AG04449 (cell line): ENCODE data around the gene CDH20.

Experiments
- CTCF ChIA-PET: fragments of 350-600 bp; formaldehyde crosslinking; extraction: SDS; loops from one replicate; lab custom pipeline; 2021; ENCODE audit warnings: antibody characterized with exemption; lab: Yijun Ruan, JAX
- POLR2A ChIA-PET: fragments of 400-600, 350-600 bp; formaldehyde crosslinking; extraction: SDS; loops from one replicate; lab custom pipeline; 2020; ENCODE audit warnings: antibody characterized with exemption, inconsistent platforms; lab: Yijun Ruan, JAX
- DNase-seq: peaks from one replicate; pipeline ENCODE4 v3.0.0-alpha.2; 2010; ENCODE audit warnings: low read depth, low spot score
- H3K4me3 ChIP-seq: 2 replicates; pipeline ENCODE4 v1.5.1; 2011; ENCODE audit warnings: low read depth, mild to moderate bottlenecking, control low read depth, low read length
- TF ChIP-seq, protein P1 (sequence below): IDR thresholded peaks from one replicate; pipeline ENCODE4 v1.5.1; 2011; ENCODE audit warnings: mild to moderate bottlenecking, moderate library complexity, low read length, control low read depth, inconsistent platforms; ENCODE audit not compliant: insufficient read depth; ENCODE audit errors: missing control alignments

CDH20 gene

DNA sequence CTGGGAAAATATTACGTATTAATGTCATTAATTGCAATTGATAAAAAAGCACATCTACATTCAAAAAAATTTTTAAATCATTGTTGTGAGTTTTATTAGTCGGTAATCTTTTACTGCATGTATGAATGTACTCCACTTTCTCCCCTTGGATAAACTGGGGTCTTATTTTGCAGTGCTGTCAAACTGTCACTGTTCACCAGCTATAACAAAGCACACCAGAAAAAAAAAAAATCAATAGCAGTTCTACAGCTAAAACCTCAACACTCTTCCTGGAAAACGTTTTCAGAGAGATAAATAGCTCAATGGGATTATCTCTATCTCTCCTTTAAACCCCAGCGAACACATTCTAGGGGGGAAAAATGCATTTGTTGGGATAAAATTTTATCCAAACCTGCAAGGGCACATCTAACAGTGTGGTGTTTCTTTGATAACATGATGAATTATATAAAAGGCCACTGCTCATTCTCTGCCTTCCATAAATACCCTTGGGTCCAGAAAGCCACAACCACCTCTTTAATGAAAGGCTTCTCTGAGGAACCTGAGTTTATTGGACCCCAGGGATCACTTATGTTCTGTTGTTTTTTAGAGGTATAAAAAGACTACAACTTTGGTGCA lies 219.9 kb downstream of the CDH20 start:
- TF ChIP-seq, protein P1, sequence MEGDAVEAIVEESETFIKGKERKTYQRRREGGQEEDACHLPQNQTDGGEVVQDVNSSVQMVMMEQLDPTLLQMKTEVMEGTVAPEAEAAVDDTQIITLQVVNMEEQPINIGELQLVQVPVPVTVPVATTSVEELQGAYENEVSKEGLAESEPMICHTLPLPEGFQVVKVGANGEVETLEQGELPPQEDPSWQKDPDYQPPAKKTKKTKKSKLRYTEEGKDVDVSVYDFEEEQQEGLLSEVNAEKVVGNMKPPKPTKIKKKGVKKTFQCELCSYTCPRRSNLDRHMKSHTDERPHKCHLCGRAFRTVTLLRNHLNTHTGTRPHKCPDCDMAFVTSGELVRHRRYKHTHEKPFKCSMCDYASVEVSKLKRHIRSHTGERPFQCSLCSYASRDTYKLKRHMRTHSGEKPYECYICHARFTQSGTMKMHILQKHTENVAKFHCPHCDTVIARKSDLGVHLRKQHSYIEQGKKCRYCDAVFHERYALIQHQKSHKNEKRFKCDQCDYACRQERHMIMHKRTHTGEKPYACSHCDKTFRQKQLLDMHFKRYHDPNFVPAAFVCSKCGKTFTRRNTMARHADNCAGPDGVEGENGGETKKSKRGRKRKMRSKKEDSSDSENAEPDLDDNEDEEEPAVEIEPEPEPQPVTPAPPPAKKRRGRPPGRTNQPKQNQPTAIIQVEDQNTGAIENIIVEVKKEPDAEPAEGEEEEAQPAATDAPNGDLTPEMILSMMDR: no peak
- H3K4me3 ChIP-seq: no peak overlapping the region
- POLR2A ChIA-PET: no interaction called here
- CTCF ChIA-PET: interaction anchor here (0.8 to 6.8 kb wide), 11 partner anchors 7 to 579 kb away, joined by 3 to 52 read pairs (median 4); no protein-coding TSS in a partner anchor
- no peak for DNase-seq

DNA sequence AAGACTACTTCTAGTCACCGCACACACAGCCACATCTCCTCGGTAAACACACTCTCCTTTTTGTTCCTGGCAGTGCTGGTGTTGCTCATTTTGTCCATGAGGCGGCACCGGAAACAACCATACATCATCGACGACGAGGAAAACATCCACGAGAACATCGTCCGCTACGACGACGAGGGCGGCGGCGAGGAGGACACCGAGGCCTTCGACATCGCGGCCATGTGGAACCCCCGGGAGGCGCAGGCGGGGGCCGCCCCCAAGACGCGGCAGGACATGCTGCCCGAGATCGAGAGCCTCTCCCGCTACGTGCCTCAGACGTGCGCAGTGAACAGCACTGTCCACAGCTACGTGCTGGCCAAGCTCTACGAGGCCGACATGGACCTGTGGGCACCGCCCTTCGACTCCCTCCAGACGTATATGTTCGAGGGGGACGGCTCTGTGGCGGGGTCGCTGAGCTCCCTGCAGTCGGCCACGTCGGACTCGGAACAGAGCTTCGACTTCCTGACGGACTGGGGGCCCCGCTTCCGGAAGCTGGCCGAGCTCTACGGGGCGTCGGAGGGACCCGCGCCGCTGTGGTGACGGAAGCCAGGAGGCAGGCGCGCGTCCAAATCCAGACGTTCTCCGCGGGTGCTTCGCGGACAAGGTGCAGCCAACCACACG lies 221.0 kb downstream of the CDH20 start:
- TF ChIP-seq, protein P1: no peak
- ChIA-PET CTCF (interaction anchor here (0.9 to 6.8 kb wide), 8 partner anchors 8 to 579 kb away, joined by 3 to 52 read pairs (median 4); no protein-coding TSS in a partner anchor), POLR2A (no interaction called here)
- H3K4me3 ChIP-seq: no peak overlapping the region
- no peak for DNase-seq

DNA sequence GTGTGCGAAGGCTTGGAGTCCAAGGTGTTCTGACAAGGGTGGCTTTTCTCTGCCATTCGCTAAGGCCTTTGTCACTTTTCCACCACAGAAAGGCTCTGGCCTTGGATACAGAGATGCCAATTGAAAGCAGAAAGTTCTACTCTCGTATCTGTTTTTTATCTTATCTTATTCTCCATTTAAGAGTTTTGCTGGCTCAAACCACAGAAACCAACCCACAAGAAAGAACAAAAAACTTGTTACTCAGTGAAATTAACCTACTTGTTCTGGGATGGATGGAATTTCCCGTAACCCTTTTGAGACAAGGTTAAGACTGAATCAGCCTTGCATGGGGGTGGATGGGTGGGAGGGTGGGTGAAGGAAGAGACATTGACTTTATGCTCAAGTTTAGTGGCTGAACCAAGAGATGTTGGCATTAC lies 221.7 kb downstream of the CDH20 start:
- TF ChIP-seq, protein P1: no peak
- CTCF ChIA-PET: interaction anchor here (0.9 to 6.8 kb wide), 7 partner anchors 9 to 578 kb away, joined by 3 to 52 read pairs (median 4); no protein-coding TSS in a partner anchor
- H3K4me3 ChIP-seq: no peak overlapping the region
- POLR2A ChIA-PET: no interaction called here
- DNase-seq: no peak

DNA sequence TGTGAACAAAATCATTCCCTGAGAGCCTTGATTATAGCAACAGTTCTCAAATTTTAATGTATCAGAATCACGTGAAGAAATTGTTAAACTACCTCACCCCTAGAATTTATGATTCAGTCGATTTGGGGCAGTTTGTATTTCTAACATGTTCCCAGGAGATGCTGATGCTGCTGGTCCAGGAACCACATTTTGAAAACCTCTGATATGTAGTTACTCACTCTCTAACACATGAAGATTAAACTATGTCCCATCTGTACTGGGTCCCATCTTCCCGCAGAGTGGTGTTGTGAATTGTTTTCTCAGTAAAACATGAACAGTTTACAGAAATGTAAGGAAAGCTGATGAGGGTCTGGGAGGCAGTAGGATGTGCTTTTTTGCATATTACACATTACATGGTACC lies 223.1 kb downstream of the CDH20 start:
- ChIA-PET POLR2A (no interaction called here), CTCF (interaction anchor here (0.8 to 6.8 kb wide), 3 partner anchors 8 to 340 kb away, joined by 4 to 52 read pairs (median 4); no protein-coding TSS in a partner anchor)
- TF ChIP-seq, protein P1: no peak
- no peak overlapping the region for H3K4me3 ChIP-seq
- DNase-seq: no peak

DNA sequence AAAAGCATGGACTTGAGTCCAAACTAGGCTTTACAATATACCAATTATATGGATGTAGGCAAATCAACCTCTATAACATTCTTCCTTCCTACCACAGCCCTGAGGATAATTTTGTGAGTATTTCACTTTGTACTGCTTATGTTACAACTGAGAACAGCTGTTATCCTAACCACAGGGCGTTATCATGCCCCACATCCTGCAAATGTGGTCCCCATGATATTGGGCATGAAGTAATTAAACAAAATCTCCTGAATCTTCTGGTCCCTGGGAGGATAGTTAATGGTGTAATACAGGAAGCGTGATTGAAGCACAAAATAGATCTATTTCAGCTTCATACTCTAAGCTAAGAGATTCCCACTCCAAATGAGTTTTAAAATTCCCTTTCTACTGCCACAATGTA lies 223.6 kb downstream of the CDH20 start:
- DNase-seq: no peak
- TF ChIP-seq, protein P1: no peak
- CTCF ChIA-PET: interaction anchor here (0.8 to 6.8 kb wide), 3 partner anchors 9 to 339 kb away, joined by 4 to 52 read pairs (median 4); no protein-coding TSS in a partner anchor
- H3K4me3 ChIP-seq: no peak overlapping the region
- POLR2A ChIA-PET: no interaction called here
